Inferior parietal cortex (tissue), 1 donor: Measurements from ENCODE around the gene CCNG1.
A peak's percentile ranks its signal among the peaks of the same experiment; 100 is the strongest.
"Not testable (repeated sequence)": the region's sequence is repeated elsewhere in the genome, so short reads cannot be mapped to it uniquely, and the experiment has no call there.

Source experiments
- DNase-seq: peaks from one replicate; pipeline ENCODE4 v3.0.0-alpha.2; 2016; ENCODE audit errors: extremely low spot score

CCNG1 gene

GRCh38 chr5:163437309-163438182 is at the start of gene CCNG1:
CCNG1 (plus strand) TSS chr5:163437595; CDS start chr5:163439257, 1,662 bp downstream.
- peak; percentile 97 for DNase-seq

GRCh38 chr5:163395792-163396191 is 41.6 kb upstream of the CCNG1 start:
- no peak for DNase-seq

- DNase-seq: not testable (repeated sequence)
These were observed 40.5 kb upstream of the CCNG1 start for GRCh38 chr5:163396818-163397340.

- no peak for DNase-seq
These were observed 40.0 kb upstream of the CCNG1 start for GRCh38 chr5:163397354-163397753.

GRCh38 chr5:163399923-163400322 is 37.5 kb upstream of the CCNG1 start:
- no peak for DNase-seq

GRCh38 chr5:163401271-163401670 is 36.1 kb upstream of the CCNG1 start:
- DNase-seq: no peak

- no peak for DNase-seq
These were observed 35.4 kb upstream of the CCNG1 start for GRCh38 chr5:163402007-163402406.

GRCh38 chr5:163404364-163405173 is 32.8 kb upstream of the CCNG1 start:
- no peak for DNase-seq

GRCh38 chr5:163407034-163407655 is 30.2 kb upstream of the CCNG1 start:
- no peak for DNase-seq

- peak; percentile 92 for DNase-seq
These were observed 29.0 kb upstream of the CCNG1 start for GRCh38 chr5:163408311-163408923.

- DNase-seq: no peak
These were observed 28.0 kb upstream of the CCNG1 start for GRCh38 chr5:163409384-163409783.

GRCh38 chr5:163410505-163410904 is 26.9 kb upstream of the CCNG1 start:
- no peak for DNase-seq

- DNase-seq: not testable (repeated sequence)
These were observed 21.7 kb upstream of the CCNG1 start for GRCh38 chr5:163415673-163416072.

- no peak for DNase-seq
These were observed 12.6 kb upstream of the CCNG1 start for GRCh38 chr5:163424836-163425235.

- not testable (repeated sequence) for DNase-seq
These were observed 11.3 kb upstream of the CCNG1 start for GRCh38 chr5:163426128-163426527.

GRCh38 chr5:163432544-163432943 is 4.9 kb upstream of the CCNG1 start:
- no peak for DNase-seq

- DNase-seq: no peak
These were observed 4.1 kb upstream of the CCNG1 start for GRCh38 chr5:163433271-163433670.

- DNase-seq: no peak
These were observed 3.0 kb upstream of the CCNG1 start for GRCh38 chr5:163434401-163434866.

- DNase-seq: no peak
These were observed 880 bp upstream of the CCNG1 start for GRCh38 chr5:163436515-163436914.

GRCh38 chr5:163437011-163437308 is 435 bp upstream of the CCNG1 start:
- no peak for DNase-seq

- DNase-seq: no peak
These were observed 1.7 kb downstream of the CCNG1 start for GRCh38 chr5:163439092-163439425.

- DNase-seq: no peak
These were observed 3.6 kb downstream of the CCNG1 start for GRCh38 chr5:163440954-163441353.
